Muscle of leg (tissue), 11 donors: Measurements from ENCODE around the gene USP36. TPM values are rescaled to one million over a fixed set of nuclear protein-coding genes. Genes with fewer than 3 reads are reported as not detected.
A peak's percentile ranks its signal among the peaks of the same experiment; 100 is the strongest.
"Not testable (repeated sequence)": the region's sequence is repeated elsewhere in the genome, so short reads cannot be mapped to it uniquely, and the experiment has no call there.

ENCODE experiments used
- DNase-seq: peaks from one replicate; pipeline ENCODE4 v3.0.0; 2013
- H3K27ac ChIP-seq: one replicate; pipeline ENCODE4 v1.5.1; 2013; ENCODE audit warnings: mild to moderate bottlenecking, low read length, control low read depth
- H3K27me3 ChIP-seq: one replicate; pipeline ENCODE4 v1.6.1; 2013; ENCODE audit warnings: low read length; ENCODE audit not compliant: control insufficient read depth, insufficient read depth
- H3K36me3 ChIP-seq: one replicate; pipeline ENCODE4 v1.6.1; 2013; ENCODE audit warnings: low read length; ENCODE audit not compliant: control insufficient read depth, insufficient read depth
- H3K4me1 ChIP-seq: one replicate; pipeline ENCODE4 v1.6.1; 2013; ENCODE audit warnings: low read length; ENCODE audit not compliant: control insufficient read depth, insufficient read depth
- H3K4me3 ChIP-seq: one replicate; pipeline ENCODE4 v1.5.1; 2013; ENCODE audit warnings: low read length, control low read depth
- H3K9me3 ChIP-seq: replicated peaks from 2 replicates; pipeline ENCODE4 v1.6.1; 2013; ENCODE audit warnings: low read depth, low read length; ENCODE audit not compliant: control insufficient read depth
- WGBS: methylation state at CpG from one replicate; pipeline ENCODE4 v1.1.5; 2013; ENCODE audit warnings: missing lambda C conversion rate; ENCODE audit not compliant: insufficient coverage; 5-methylcytosine and 5-hydroxymethylcytosine counted together
- polyA plus RNA-seq, 8 donors: library from polyadenylated mRNA; unstranded; fragments of 120-200 nt; gene quantifications; one replicate each; pipeline versions ENCODE4 v1.2.1 to v1.2.3, GENCODE V29; 2013; ENCODE audit warnings: inconsistent platforms in 1 of 8, low replicate concordance in 1 of 8; ENCODE audit not compliant: insufficient read length in 8 of 8, insufficient read depth in 1 of 8
- total RNA-seq: library from RNA; stranded (reverse); fragments of 120-200 nt; gene quantifications from one replicate; pipeline ENCODE4 v1.2.4, GENCODE V29; 2013

Gene USP36
- total and polyA plus RNA-seq, 9 donors: 17.8 to 36.8 (median 29.8) TPM

GRCh38 chr17:78779286-78779651 is 61.3 kb downstream of the USP36 start:
- H3K4me3 ChIP-seq, DNase-seq, H3K27me3 ChIP-seq, H3K36me3 ChIP-seq, H3K27ac ChIP-seq, H3K9me3 ChIP-seq: not testable (repeated sequence)
- peaks cover 20% of the 10 kb centered on the region for H3K4me1 ChIP-seq
- WGBS: no CpG with 5 or more reads among the region's 5 CpGs

GRCh38 chr17:78777881-78778280 is 62.7 kb downstream of the USP36 start:
- H3K4me1 ChIP-seq: peaks cover 13% of the 10 kb centered on the region
- no peak overlapping the region for H3K27ac ChIP-seq
- H3K9me3 ChIP-seq: no peaks in the 10 kb centered on the region
- H3K36me3 ChIP-seq: no peaks in the 10 kb centered on the region
- no CpG with 5 or more reads among the region's 4 CpGs for WGBS
- no peak overlapping the region for H3K4me3 ChIP-seq
- H3K27me3 ChIP-seq: no peaks in the 10 kb centered on the region
- no peak for DNase-seq

GRCh38 chr17:78774956-78775571 is 65.5 kb downstream of the USP36 start:
- H3K27ac ChIP-seq: peak overlapping the region; percentile 44
- 79% methylated on average over 7 of the region's 12 CpGs for WGBS
- no peaks in the 10 kb centered on the region for H3K9me3 ChIP-seq
- H3K4me3 ChIP-seq: no peak overlapping the region
- no peak for DNase-seq
- no peaks in the 10 kb centered on the region for H3K36me3 ChIP-seq
- peaks cover 5% of the 10 kb centered on the region for H3K4me1 ChIP-seq
- H3K27me3 ChIP-seq: no peaks in the 10 kb centered on the region

- Histone ChIP-seq H3K9me3 (no peaks in the 10 kb centered on the region), H3K4me3 (no peak overlapping the region), H3K36me3 (no peaks in the 10 kb centered on the region), H3K27me3 (no peaks in the 10 kb centered on the region), H3K4me1 (peaks cover 3% of the 10 kb centered on the region), H3K27ac (no peak overlapping the region)
- WGBS: 91% methylated on average over 2 of the region's 2 CpGs
- no peak for DNase-seq
These were observed 66.2 kb downstream of the USP36 start for GRCh38 chr17:78774453-78774852.

GRCh38 chr17:78771758-78772382 is 68.7 kb downstream of the USP36 start:
- no peak for DNase-seq
- H3K4me1 ChIP-seq: peaks cover 21% of the 10 kb centered on the region
- no peaks in the 10 kb centered on the region for H3K27me3 ChIP-seq
- no peak overlapping the region for H3K4me3 ChIP-seq
- H3K9me3 ChIP-seq: no peaks in the 10 kb centered on the region
- H3K36me3 ChIP-seq: no peaks in the 10 kb centered on the region
- peak overlapping the region; percentile 8 for H3K27ac ChIP-seq
- 80% methylated on average over 1 of the region's 6 CpGs for WGBS

GRCh38 chr17:78769196-78769773 is 71.3 kb downstream of the USP36 start:
- 92% methylated on average over 6 of the region's 7 CpGs for WGBS
- DNase-seq: no peak
- no peaks in the 10 kb centered on the region for H3K9me3 ChIP-seq
- no peaks in the 10 kb centered on the region for H3K36me3 ChIP-seq
- peaks cover 35% of the 10 kb centered on the region for H3K4me1 ChIP-seq
- no peaks in the 10 kb centered on the region for H3K27me3 ChIP-seq
- H3K27ac ChIP-seq: no peak overlapping the region
- H3K4me3 ChIP-seq: no peak overlapping the region

- Histone ChIP-seq H3K36me3 (no peaks in the 10 kb centered on the region), H3K27ac (peak overlapping the region; percentile 49), H3K4me3 (no peak overlapping the region), H3K4me1 (peaks cover 37% of the 10 kb centered on the region), H3K9me3 (peaks cover under 1% of the 10 kb centered on the region), H3K27me3 (no peaks in the 10 kb centered on the region)
- peak; percentile 46 for DNase-seq
- no CpG with 5 or more reads among the region's 4 CpGs for WGBS
These were observed 72.8 kb downstream of the USP36 start for GRCh38 chr17:78767806-78768205.

GRCh38 chr17:78766743-78767294 is 73.8 kb downstream of the USP36 start:
- 81% methylated on average over 5 of the region's 5 CpGs for WGBS
- DNase-seq: no peak
- Histone ChIP-seq H3K9me3 (peaks cover 2% of the 10 kb centered on the region), H3K4me1 (peaks cover 40% of the 10 kb centered on the region), H3K36me3 (no peaks in the 10 kb centered on the region), H3K27ac (no peak overlapping the region), H3K4me3 (no peak overlapping the region), H3K27me3 (no peaks in the 10 kb centered on the region)

GRCh38 chr17:78766225-78766624 is 74.4 kb downstream of the USP36 start:
- no peak for DNase-seq
- WGBS: no CpG with 5 or more reads among the region's 2 CpGs
- peaks cover 40% of the 10 kb centered on the region for H3K4me1 ChIP-seq

GRCh38 chr17:78765821-78766220 is 74.8 kb downstream of the USP36 start:
- Histone ChIP-seq H3K4me3 (no peak overlapping the region), H3K36me3 (no peaks in the 10 kb centered on the region), H3K9me3 (peaks cover 2% of the 10 kb centered on the region), H3K27ac (peak overlapping the region; percentile 59), H3K27me3 (no peaks in the 10 kb centered on the region), H3K4me1 (peaks cover 40% of the 10 kb centered on the region)
- WGBS: no CpG with 5 or more reads among the region's 3 CpGs
- no peak for DNase-seq

More at GRCh38 chr17:78766225-78766624, 74.4 kb downstream of the USP36 start:
- Histone ChIP-seq H3K4me3 (no peak overlapping the region), H3K36me3 (no peaks in the 10 kb centered on the region), H3K27ac (peak overlapping the region; percentile 59), H3K27me3 (no peaks in the 10 kb centered on the region), H3K9me3 (peaks cover 2% of the 10 kb centered on the region)
